ENCODE measurements around the gene PHACTR2.
"Not testable (repeated sequence)": the region's sequence is repeated elsewhere in the genome, so short reads cannot be mapped to it uniquely, and the experiment has no call there.

- TF ChIP-seq POLR2A, CTCF, EP300 (IDR thresholded peaks at IDR 0.05): not testable (repeated sequence)
Measured at GRCh38 chr6:143798487-143798886, 120.7 kb downstream of the PHACTR2 start.
